Liver (tissue), 9 donors: ENCODE measurements around the gene NMNAT2. TPM values are rescaled to one million over a fixed set of nuclear protein-coding genes. Genes with fewer than 3 reads are reported as not detected.

Experiments used
- DNase-seq: peaks from one replicate; pipeline ENCODE4 v3.0.0-alpha.2; 2017; ENCODE audit warnings: low spot score
- H3K27ac ChIP-seq, 2 donors: one replicate each; pipeline ENCODE4 v1.7.0; 2013; ENCODE audit warnings: inconsistent platforms in 2 of 2, low read length in 2 of 2, control low read depth in 1 of 2, low read depth in 1 of 2, mild to moderate bottlenecking in 1 of 2
- H3K27me3 ChIP-seq, 4 donors: one replicate each; pipeline versions ENCODE4 v1.6.1 to v1.7.0; 2013; ENCODE audit warnings: low read length in 3 of 4, inconsistent platforms in 1 of 4, mild to moderate bottlenecking in 1 of 4, moderate library complexity in 1 of 4; ENCODE audit not compliant: control insufficient read depth in 4 of 4, insufficient read depth in 4 of 4
- H3K36me3 ChIP-seq, 4 donors: one replicate each; pipeline versions ENCODE4 v1.6.1 to v1.7.0; 2013; ENCODE audit warnings: low read length in 3 of 4, mild to moderate bottlenecking in 3 of 4, low read depth in 1 of 4, moderate library complexity in 1 of 4; ENCODE audit not compliant: control insufficient read depth in 4 of 4, insufficient read depth in 3 of 4
- H3K4me1 ChIP-seq, 4 donors: one replicate each; pipeline versions ENCODE4 v1.6.1 to v1.7.0; 2013; ENCODE audit warnings: low read length in 3 of 4, mild to moderate bottlenecking in 3 of 4, moderate library complexity in 1 of 4; ENCODE audit not compliant: control insufficient read depth in 4 of 4, insufficient read depth in 4 of 4
- H3K4me3 ChIP-seq, 3 donors: one replicate each; pipeline versions ENCODE4 v1.6.1 to v1.7.0; 2013; ENCODE audit warnings: low read length in 3 of 3, control low read depth in 1 of 3, low read depth in 1 of 3, mild to moderate bottlenecking in 1 of 3
- H3K9ac ChIP-seq, 2 donors: one replicate each; pipeline ENCODE4 v1.7.0; 2013; ENCODE audit warnings: low read length in 2 of 2, mild to moderate bottlenecking in 2 of 2, moderate library complexity in 2 of 2, control low read depth in 1 of 2, low read depth in 1 of 2
- H3K9me3 ChIP-seq, 4 donors: one replicate each; pipeline versions ENCODE4 v1.6.1 to v1.7.0; 2013; ENCODE audit warnings: low read length in 3 of 4; ENCODE audit not compliant: control insufficient read depth in 4 of 4
- ATF3 ChIP-seq: IDR thresholded peaks from 2 replicates; pipeline ENCODE4 v1.6.1; 2016; ENCODE audit warnings: antibody characterized with exemption
- CTCF ChIP-seq: fragments of 150-350 bp; IDR thresholded peaks from 2 replicates; pipeline ENCODE4 v1.5.1; 2017; ENCODE audit warnings: improper control_type of control experiment, low read depth, low read length; ENCODE audit not compliant: missing input control
- EGR1 ChIP-seq, 2 donors: IDR thresholded peaks; 2 replicates each; pipeline ENCODE4 v1.6.1; 2016 to 2018; ENCODE audit warnings: antibody characterized with exemption in 2 of 2, low read depth in 2 of 2
- FOXA1 ChIP-seq: IDR thresholded peaks from 2 replicates; pipeline ENCODE4 v1.6.1; 2016; ENCODE audit warnings: antibody characterized with exemption
- FOXA2 ChIP-seq: IDR thresholded peaks from 2 replicates; pipeline ENCODE4 v1.6.1; 2016; ENCODE audit warnings: antibody characterized with exemption
- GABPA ChIP-seq, 2 donors: IDR thresholded peaks in 1 of 2; conservative IDR thresholded peaks in 1 of 2; 2 replicates each; pipeline ENCODE4 v1.6.1; 2016; ENCODE audit warnings: antibody characterized with exemption in 2 of 2, mild to moderate bottlenecking in 1 of 2, moderate library complexity in 1 of 2
- HNF4A ChIP-seq, 2 donors: conservative IDR thresholded peaks; 2 replicates each; pipeline ENCODE4 v1.6.1; 2016; ENCODE audit warnings: antibody characterized with exemption in 2 of 2, mild to moderate bottlenecking in 2 of 2
- HNF4G ChIP-seq: IDR thresholded peaks from 2 replicates; pipeline ENCODE4 v1.6.1; 2016; ENCODE audit warnings: antibody characterized with exemption
- RAD21 ChIP-seq, 2 donors: IDR thresholded peaks; 2 replicates each; pipeline ENCODE4 v1.6.1; 2016; ENCODE audit warnings: antibody characterized with exemption in 2 of 2, mild to moderate bottlenecking in 2 of 2
- REST ChIP-seq: IDR thresholded peaks from 2 replicates; pipeline ENCODE4 v1.6.1; 2016; ENCODE audit warnings: antibody characterized with exemption, mild to moderate bottlenecking
- RXRA ChIP-seq, 2 donors: IDR thresholded peaks; 2 replicates each; pipeline ENCODE4 v1.6.1; 2017 to 2018; ENCODE audit warnings: antibody characterized with exemption in 2 of 2, mild to moderate bottlenecking in 1 of 2
- SP1 ChIP-seq: IDR thresholded peaks from 2 replicates; pipeline ENCODE4 v1.6.1; 2018; ENCODE audit warnings: antibody characterized with exemption, mild to moderate bottlenecking
- TAF1 ChIP-seq: conservative IDR thresholded peaks from 2 replicates; pipeline ENCODE4 v1.6.1; 2016; ENCODE audit warnings: antibody characterized with exemption, mild to moderate bottlenecking
- YY1 ChIP-seq: IDR thresholded peaks from 2 replicates; pipeline ENCODE4 v1.6.1; 2016; ENCODE audit warnings: antibody characterized with exemption, mild to moderate bottlenecking
- ZBTB33 ChIP-seq: IDR thresholded peaks from 2 replicates; pipeline ENCODE4 v1.6.1; 2016; ENCODE audit warnings: antibody characterized with exemption
- WGBS: extraction: QIAGEN DNeasy Blood & Tissue Kit; methylation state at CpG from one replicate; pipeline ENCODE4 v1.1.7; 2013; 5-methylcytosine and 5-hydroxymethylcytosine counted together
- polyA plus RNA-seq, 2 donors: library from polyadenylated mRNA; stranded (reverse) in 1 of 2; unstranded in 1 of 2; fragments of 200-250 nt in 1 of 2; fragments of >200 nt in 1 of 2; fragmentation: Nextera tagmentation in 1 of 2; extraction: Ambion mirVana in 1 of 2; gene quantifications; one replicate each; pipeline versions ENCODE4 v1.2.1 to v1.2.3, GENCODE V29; 2013 to 2015
- total RNA-seq, 2 donors: library from RNA; depleted of rRNA; stranded (reverse); fragments of >200 nt; gene quantifications; one replicate each; pipeline ENCODE4 v1.2.3, GENCODE V29; 2014
- TF ChIP-seq, protein P1 (sequence below): IDR thresholded peaks from 2 replicates; pipeline ENCODE4 v1.6.1; 2016; ENCODE audit warnings: antibody characterized with exemption
- donor health status: healthy.
- donor health status: healthy.
- donor health status: healthy.
- donor health status: healthy.
- donor health status: healthy.

The NMNAT2 gene
- total and polyA plus RNA-seq, 4 donors = under 0.01 to 0.07 (median 0.05) TPM; not detected in 1

GRCh38 chr1:183346276-183346732 is 71.9 kb downstream of the NMNAT2 start (continued):
- no peak for TF ChIP-seq ZBTB33
- no peak for TF ChIP-seq HNF4A (conservative IDR thresholded peaks at IDR 0.05)
- TF ChIP-seq YY1 = no peak
- no peak for TF ChIP-seq RAD21 (IDR thresholded peaks at IDR 0.05)
- TF ChIP-seq RXRA (IDR thresholded peaks at IDR 0.05) = no peak
- TF ChIP-seq FOXA2 = no peak
- no peak for TF ChIP-seq HNF4G

DNA sequence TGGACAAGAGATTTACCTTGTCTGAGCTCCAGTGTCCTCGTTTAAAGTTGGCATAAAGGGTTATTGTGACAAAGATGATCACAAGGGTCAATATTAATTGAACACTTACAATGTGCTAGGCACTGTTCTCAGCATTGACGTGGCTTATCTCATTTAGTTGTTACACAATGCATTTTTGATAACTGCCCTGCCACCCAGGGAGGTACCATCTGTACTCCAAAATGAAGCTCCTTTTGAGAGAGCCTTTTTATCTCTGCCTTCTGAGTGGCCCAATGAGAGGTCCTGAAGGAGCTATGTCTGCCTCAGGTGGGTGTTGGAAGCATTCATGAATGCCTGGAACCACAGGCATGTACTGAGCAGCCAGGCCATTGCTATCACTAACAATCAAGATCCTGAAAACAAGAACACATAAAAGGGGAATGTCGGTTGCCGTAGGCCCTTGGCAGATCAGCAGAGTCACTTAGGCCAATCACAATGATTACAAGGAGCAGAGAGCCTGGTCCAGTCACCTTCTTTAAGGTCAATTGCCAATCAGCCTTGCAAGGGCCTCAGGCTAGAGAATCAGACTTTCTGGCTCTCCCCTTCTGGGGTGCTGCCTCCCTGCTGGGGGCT is 78.5 kb downstream of the NMNAT2 start:
- no peak overlapping the region for H3K27ac ChIP-seq
- H3K9ac ChIP-seq = no peak overlapping the region
- H3K9me3 ChIP-seq = no peaks in the 10 kb centered on the region
- H3K27me3 ChIP-seq = peaks cover 0 to 3% (median 0%) of the 10 kb centered on the region in 4 donors
- WGBS = 65% methylated on average over 4 of the region's 4 CpGs
- H3K36me3 ChIP-seq = no peaks in the 10 kb centered on the region
- no peak for TF ChIP-seq TAF1
- TF ChIP-seq RXRA (IDR thresholded peaks at IDR 0.05) = no peak
- TF ChIP-seq SP1 = no peak
- no peak for TF ChIP-seq FOXA1
- TF ChIP-seq ZBTB33 = no peak
- no peak for DNase-seq
- H3K4me1 ChIP-seq = no peaks in the 10 kb centered on the region
- no peak overlapping the region for H3K4me3 ChIP-seq

- DNase-seq = no peak
- Histone ChIP-seq H3K27ac (no peak overlapping the region), H3K9me3 (no peaks in the 10 kb centered on the region), H3K9ac (no peak overlapping the region), H3K4me3 (no peak overlapping the region), H3K27me3 (no peaks in the 10 kb centered on the region), H3K4me1 (no peaks in the 10 kb centered on the region), H3K36me3 (no peaks in the 10 kb centered on the region)
- WGBS = 40% methylated on average over 10 of the region's 10 CpGs
- no peak for TF ChIP-seq GABPA (IDR thresholded peaks at IDR 0.05 in 1 of 2, conservative IDR thresholded peaks at IDR 0.05 in 1 of 2)
- TF ChIP-seq REST = no peak
- no peak for TF ChIP-seq ZBTB33
- TF ChIP-seq YY1 = no peak
- TF ChIP-seq RAD21 (IDR thresholded peaks at IDR 0.05) = no peak
- no peak for TF ChIP-seq HNF4A (conservative IDR thresholded peaks at IDR 0.05)
- TF ChIP-seq ATF3 = no peak
- TF ChIP-seq CTCF = no peak
- no peak for TF ChIP-seq RXRA (IDR thresholded peaks at IDR 0.05)
- no peak for TF ChIP-seq FOXA2
- TF ChIP-seq, protein P1, sequence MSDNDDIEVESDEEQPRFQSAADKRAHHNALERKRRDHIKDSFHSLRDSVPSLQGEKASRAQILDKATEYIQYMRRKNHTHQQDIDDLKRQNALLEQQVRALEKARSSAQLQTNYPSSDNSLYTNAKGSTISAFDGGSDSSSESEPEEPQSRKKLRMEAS = no peak
- TF ChIP-seq EGR1 (IDR thresholded peaks at IDR 0.05; ENCODE audit: low read depth in 2 of 2) = no peak
- no peak for TF ChIP-seq SP1
- TF ChIP-seq HNF4G = no peak
Observed at GRCh38 chr1:183331091-183331742, 87.0 kb downstream of the NMNAT2 start.
